A549 (cell line): ENCODE results near the gene MFSD8. TPM values are rescaled to one million over a fixed set of nuclear protein-coding genes. Genes with fewer than 3 reads are reported as not detected.
A peak's percentile ranks its signal among the peaks of the same experiment; 100 is the strongest.

Experiments used
- ATAC-seq, 2 experiments: fragments of 200-7000 bp in 1 of 2; fragments of >200 bp in 1 of 2; cut with Nextera tagmentation in 1 of 2; cut with Tn5 transposase in 1 of 2; 3 replicates each; pipeline versions ENCODE4 v1.8.0 to v1.9.1; 2018 to 2020; ENCODE audit warnings: mild to moderate bottlenecking in 1 of 2, moderate library complexity in 1 of 2
- CTCF ChIA-PET: fragments of 300-600 bp; sonication (Branson Sonifier 250); formaldehyde crosslinking; extraction: SDS; loops from one replicate; lab custom pipeline; 2021; ENCODE audit warnings: antibody characterized with exemption, inconsistent platforms; lab: Yijun Ruan, JAX
- POLR2A ChIA-PET: fragments of 350-600 bp; formaldehyde crosslinking; extraction: SDS; loops from one replicate; lab custom pipeline; 2021; ENCODE audit warnings: antibody characterized with exemption, inconsistent platforms; lab: Yijun Ruan, JAX
- DNase-seq, 2 experiments: peaks; one replicate each; pipeline versions ENCODE4 v3.0.0 to v3.0.0-alpha.2; 2011 to 2016; ENCODE audit warnings: low read depth in 1 of 2, low spot score in 1 of 2
- FAIRE-seq: peaks from 2 replicates; lab custom pipeline; 2011; peaks lifted over from hg19 to GRCh38; lab: Jason Lieb, UNC
- H3K27ac ChIP-seq, 2 experiments: fragments of >200 bp; sonication (Bioruptor Twin); formaldehyde crosslinking; 3 replicates each; pipeline ENCODE4 v1.5.1; 2016 to 2017
- H3K4me1 ChIP-seq: fragments of >200 bp; sonication (Bioruptor Twin); formaldehyde crosslinking; 3 replicates; pipeline ENCODE4 v1.6.1; 2016
- H3K4me2 ChIP-seq: fragments of >200 bp; sonication (Bioruptor Twin); formaldehyde crosslinking; 3 replicates; pipeline ENCODE4 v1.6.1; 2016
- H3K4me3 ChIP-seq: fragments of >200 bp; sonication (Bioruptor Twin); formaldehyde crosslinking; 3 replicates; pipeline ENCODE4 v1.5.1; 2016
- H3K9me3 ChIP-seq: fragments of >200 bp; sonication (Bioruptor Twin); formaldehyde crosslinking; 3 replicates; pipeline ENCODE4 v1.6.1; 2016
- ATOH8 ChIP-seq: fragments of 250-450 bp; sonication (Bioruptor Pico); IDR thresholded peaks from 2 replicates; pipeline ENCODE4 v1.5.0; 2020; ENCODE audit warnings: low read depth, mild to moderate bottlenecking, moderate library complexity
- CBX8 ChIP-seq: fragments of 200-600 bp; sonication (generic); IDR thresholded peaks from 2 replicates; pipeline ENCODE4 v1.6.1; 2016
- CEBPB ChIP-seq, 2 experiments: fragments of >200 bp in 1 of 2; sonication (Bioruptor Twin) in 1 of 2; formaldehyde crosslinking in 1 of 2; IDR thresholded peaks; 2 replicates each; pipeline ENCODE4 v1.6.1; 2012 to 2016
- EHMT2 ChIP-seq: fragments of 200-600 bp; sonication (generic); IDR thresholded peaks from 2 replicates; pipeline ENCODE4 v1.6.1; 2016; ENCODE audit warnings: antibody characterized with exemption, low read depth, mild to moderate bottlenecking, moderate library complexity
- ESRRA ChIP-seq: fragments of 150-350 bp; IDR thresholded peaks from 2 replicates; pipeline ENCODE4 v1.6.1; 2014; ENCODE audit warnings: mild to moderate bottlenecking, low read length, borderline replicate concordance
- JUNB ChIP-seq: fragments of >200 bp; sonication (Bioruptor Twin); formaldehyde crosslinking; IDR thresholded peaks from 2 replicates; pipeline ENCODE4 v1.6.1; 2016
- MAFK ChIP-seq: fragments of 450-650 bp; IDR thresholded peaks from 2 replicates; pipeline ENCODE4 v1.6.1; 2014; ENCODE audit not compliant: partially characterized antibody
- MAZ ChIP-seq: fragments of 150-350 bp; IDR thresholded peaks from 2 replicates; pipeline ENCODE4 v1.6.1; 2014; ENCODE audit warnings: antibody characterized with exemption, low read depth, low read length, borderline replicate concordance
- MYC ChIP-seq: IDR thresholded peaks from 2 replicates; pipeline ENCODE4 v1.6.1; 2012; ENCODE audit warnings: mild to moderate bottlenecking, inconsistent platforms, low read length, improper control_type of control experiment, borderline replicate concordance
- POLR2AphosphoS2 ChIP-seq: conservative IDR thresholded peaks from 2 replicates; pipeline ENCODE4 v1.6.1; 2012; ENCODE audit warnings: low read length, improper control_type of control experiment, inconsistent platforms
- RAD21 ChIP-seq, 2 experiments: fragments of >200 bp in 1 of 2; sonication (Bioruptor Twin) in 1 of 2; formaldehyde crosslinking in 1 of 2; IDR thresholded peaks in 1 of 2; conservative IDR thresholded peaks in 1 of 2; 2 replicates in 1 of 2; 3 replicates in 1 of 2; pipeline ENCODE4 v1.6.1; 2012 to 2018; ENCODE audit warnings: inconsistent platforms in 1 of 2
- RNF2 ChIP-seq: fragments of 200-600 bp; sonication (generic); IDR thresholded peaks from 2 replicates; pipeline ENCODE4 v1.6.1; 2016; ENCODE audit warnings: low read depth, mild to moderate bottlenecking, antibody characterized with exemption, moderate library complexity, borderline replicate concordance
- TFCP2L1 ChIP-seq: fragments of 250-450 bp; sonication (Bioruptor Pico); IDR thresholded peaks from 2 replicates; pipeline ENCODE4 v1.5.0; 2021; ENCODE audit warnings: mild to moderate bottlenecking
- TP53 ChIP-seq: fragments of 250-450 bp; sonication (Bioruptor Pico); IDR thresholded peaks from 2 replicates; pipeline ENCODE4 v1.5.0; 2021; ENCODE audit warnings: mild to moderate bottlenecking, moderate library complexity
- ZFP36 ChIP-seq: fragments of 450-650 bp; IDR thresholded peaks from 2 replicates; pipeline ENCODE4 v1.6.1; 2014; ENCODE audit warnings: borderline replicate concordance; ENCODE audit not compliant: partially characterized antibody
- ZSCAN20 ChIP-seq: fragments of 250-450 bp; sonication (Bioruptor Pico); IDR thresholded peaks from 2 replicates; pipeline ENCODE4 v1.8.0; 2022; ENCODE audit warnings: mild to moderate bottlenecking, moderate library complexity
- WGBS: methylation state at CpG from one replicate; pipeline ENCODE4 v1.1.6; 2017; ENCODE audit errors: missing lambda C conversion rate; 5-methylcytosine and 5-hydroxymethylcytosine counted together
- polyA plus RNA-seq, 4 experiments: library from polyadenylated mRNA; depleted of rRNA in 3 of 4; stranded (reverse); fragments of >200 nt; fragmentation: RNase III in 1 of 4; extraction: RNeasy Plus Mini Kit Qiagen cat#74134 plus additional on column Dnase treatment in 1 of 4; gene quantifications; 2 replicates in 3 of 4; 3 replicates in 1 of 4; pipeline ENCODE4 v1.2.3, GENCODE V29; 2011 to 2017
- small RNA-seq, 6 experiments: library from RNA; depleted of rRNA; stranded (forward); fragments of <200 nt; gene quantifications; one replicate each; pipeline ENCODE3, GENCODE V24; 2012
- TF ChIP-seq, protein P1 (sequence below): fragments of 450-650 bp; IDR thresholded peaks from 2 replicates; pipeline ENCODE4 v1.6.1; 2014; ENCODE audit warnings: antibody characterized with exemption

Gene MFSD8
- polyA plus RNA-seq, 2 of the 4 experiments (the other 2 are of a cell fraction): 10.1 to 22.3 TPM

- TF ChIP-seq, protein P1, sequence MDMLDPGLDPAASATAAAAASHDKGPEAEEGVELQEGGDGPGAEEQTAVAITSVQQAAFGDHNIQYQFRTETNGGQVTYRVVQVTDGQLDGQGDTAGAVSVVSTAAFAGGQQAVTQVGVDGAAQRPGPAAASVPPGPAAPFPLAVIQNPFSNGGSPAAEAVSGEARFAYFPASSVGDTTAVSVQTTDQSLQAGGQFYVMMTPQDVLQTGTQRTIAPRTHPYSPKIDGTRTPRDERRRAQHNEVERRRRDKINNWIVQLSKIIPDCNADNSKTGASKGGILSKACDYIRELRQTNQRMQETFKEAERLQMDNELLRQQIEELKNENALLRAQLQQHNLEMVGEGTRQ: no peak
- no peak for TF ChIP-seq POLR2AphosphoS2
- no peak for TF ChIP-seq EHMT2
- no peak for TF ChIP-seq TP53
- no peak for TF ChIP-seq CBX8
- TF ChIP-seq ESRRA: no peak
- TF ChIP-seq, all 56 proteins: peak for 0
Measured at GRCh38 chr4:127870688-127871087, 94.3 kb downstream of the MFSD8 start (continued).

- TF ChIP-seq RAD21 (conservative IDR thresholded peaks at IDR 0.05 in 1 of 2, IDR thresholded peaks at IDR 0.05 in 1 of 2): no peak
- TF ChIP-seq TP53: no peak
- no peak for TF ChIP-seq JUNB
- TF ChIP-seq CEBPB (IDR thresholded peaks at IDR 0.05): no peak
- no peak for TF ChIP-seq RNF2
- no peak for TF ChIP-seq ZSCAN20 (CRISPR knock-in tag)
- no peak for TF ChIP-seq MYC
- no peak for TF ChIP-seq ZFP36
- CTCF ChIA-PET: no interaction called here
- Histone ChIP-seq H3K27ac (no peak overlapping the region), H3K4me3 (no peak overlapping the region), H3K4me2 (0 out of 3 replicates have a peak overlapping the region, but pooled peaks have one; percentile 5), H3K9me3 (no peaks in the 10 kb centered on the region), H3K4me1 (peaks cover 10% of the 10 kb centered on the region; the same call in 2 of the 3 replicates)
- FAIRE-seq (no peak), ATAC-seq (no peak), DNase-seq (no peak)
- POLR2A ChIA-PET: no interaction called here
Measured at GRCh38 chr4:127870281-127870680, 94.7 kb downstream of the MFSD8 start.

DNA sequence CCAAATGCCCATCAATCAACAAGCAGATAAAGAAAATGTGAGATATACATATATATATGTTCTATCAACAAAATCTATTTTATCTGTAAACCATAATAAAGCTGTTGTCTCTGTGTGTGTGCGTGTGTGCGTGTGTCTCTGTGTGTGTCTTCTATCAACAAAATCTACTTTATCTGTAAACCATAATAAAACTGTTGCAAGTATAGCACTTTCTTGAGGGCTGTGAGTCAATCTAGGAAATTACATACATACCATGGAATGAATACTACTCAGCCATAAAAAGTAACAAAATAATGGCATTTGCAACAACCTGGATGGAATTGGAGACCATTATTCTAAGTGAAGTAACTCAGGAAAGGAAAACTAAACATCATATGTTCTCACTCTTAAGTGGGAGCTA, 96.8 kb downstream of the MFSD8 start:
- H3K4me2 ChIP-seq: no peak overlapping the region
- CTCF ChIA-PET: no interaction called here
- FAIRE-seq: no peak

More for the DNA sequence above, 96.8 kb downstream of the MFSD8 start:
- no peaks in the 10 kb centered on the region for H3K9me3 ChIP-seq
- 90% methylated on average over 2 of the region's 2 CpGs for WGBS
- POLR2A ChIA-PET: no interaction called here
- DNase-seq: no peak
- peaks cover 10% of the 10 kb centered on the region; the same call in 2 of the 3 replicates for H3K4me1 ChIP-seq
- no peak overlapping the region for H3K4me3 ChIP-seq
- ATAC-seq: no peak
- H3K27ac ChIP-seq: no peak overlapping the region
- no peak for TF ChIP-seq MAZ
- no peak for TF ChIP-seq MAFK
- TF ChIP-seq ESRRA: no peak
- TF ChIP-seq TFCP2L1: no peak
- no peak for TF ChIP-seq ATOH8

Small RNA genes lying within 50 kb of the gene (small RNA-seq; reads per million reads assigned to genes)
- 0 reads per million in 6 experiments for gene RNU6-583P

Other genes starting within 250 kb of the MFSD8 start
- not detected in 2 replicates for gene SLC25A31, start 234.8 kb downstream of the MFSD8 start, polyA plus RNA-seq (2011; rRNA removed)
- not detected in 3 replicates for gene SLC25A31, start 234.8 kb downstream of the MFSD8 start, polyA plus RNA-seq (2017; fragmentation: RNase III; extraction: RNeasy Plus Mini Kit Qiagen cat#74134 plus additional on column Dnase treatment)
- 9.2 and 12.1 TPM in 2 replicates for gene HSPA4L, start 182.9 kb downstream of the MFSD8 start, polyA plus RNA-seq (2011; rRNA removed)
- gene HSPA4L, start 182.9 kb downstream of the MFSD8 start, polyA plus RNA-seq (2017; fragmentation: RNase III; extraction: RNeasy Plus Mini Kit Qiagen cat#74134 plus additional on column Dnase treatment): 10.3 to 14.8 TPM (median 10.9 TPM) in 3 replicates
- 28.5 and 34.2 TPM in 2 replicates for gene PLK4, start 84.3 kb downstream of the MFSD8 start, polyA plus RNA-seq (2011; rRNA removed)
- 15.6 to 18.4 TPM (median 17.8 TPM) in 3 replicates for gene PLK4, start 84.3 kb downstream of the MFSD8 start, polyA plus RNA-seq (2017; fragmentation: RNase III; extraction: RNeasy Plus Mini Kit Qiagen cat#74134 plus additional on column Dnase treatment)
- gene ABHD18, start 233 bp upstream of the MFSD8 start, polyA plus RNA-seq (2011; rRNA removed): 5.1 and 6.1 TPM in 2 replicates
- gene ABHD18, start 233 bp upstream of the MFSD8 start, polyA plus RNA-seq (2017; fragmentation: RNase III; extraction: RNeasy Plus Mini Kit Qiagen cat#74134 plus additional on column Dnase treatment): 3.8 to 4.6 TPM (median 4.5 TPM) in 3 replicates
- gene LARP1B, start 96.1 kb upstream of the MFSD8 start, polyA plus RNA-seq (2011; rRNA removed): 14.1 and 25.6 TPM in 2 replicates
- 8.6 to 9.2 TPM (median 9.2 TPM) in 3 replicates for gene LARP1B, start 96.1 kb upstream of the MFSD8 start, polyA plus RNA-seq (2017; fragmentation: RNase III; extraction: RNeasy Plus Mini Kit Qiagen cat#74134 plus additional on column Dnase treatment)